Panc1 (cell line): ENCODE data around the gene IP6K2.

Experiments used
- POLR2AphosphoS5 ChIP-seq: IDR thresholded peaks from 2 replicates; pipeline ENCODE4 v1.6.1; 2012; ENCODE audit warnings: mild to moderate bottlenecking, low read depth, low read length, moderate library complexity
- TCF7L2 ChIP-seq: IDR thresholded peaks from 2 replicates; pipeline ENCODE4 v1.6.1; 2011; ENCODE audit warnings: mild to moderate bottlenecking, low read depth, low read length, inconsistent platforms

DNA sequence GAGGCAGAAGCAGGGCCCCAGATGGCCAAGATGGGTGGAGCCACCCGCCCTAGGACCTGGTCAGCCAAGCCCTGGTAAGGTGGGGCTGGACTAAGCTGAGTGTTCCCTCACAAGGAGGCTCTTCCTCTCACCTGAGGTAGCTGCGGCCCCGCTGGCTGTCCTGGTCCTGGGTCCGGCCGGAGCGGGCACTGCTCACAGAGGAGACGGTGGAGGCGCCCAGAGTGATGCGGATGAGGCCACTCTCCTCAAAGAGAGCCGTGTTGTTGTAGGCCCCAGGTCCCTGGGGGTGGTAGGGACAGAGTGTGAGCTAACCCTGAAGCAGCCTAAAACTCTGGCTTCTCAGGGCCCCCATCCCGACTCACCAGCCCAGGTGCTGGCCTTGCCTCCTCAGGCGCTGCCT is 74.4 kb downstream of the IP6K2 start:
- no peak for TF ChIP-seq POLR2AphosphoS5
- no peak for TF ChIP-seq TCF7L2
